ENCODE results near the gene NAV3.

The NAV3 gene

DNA sequence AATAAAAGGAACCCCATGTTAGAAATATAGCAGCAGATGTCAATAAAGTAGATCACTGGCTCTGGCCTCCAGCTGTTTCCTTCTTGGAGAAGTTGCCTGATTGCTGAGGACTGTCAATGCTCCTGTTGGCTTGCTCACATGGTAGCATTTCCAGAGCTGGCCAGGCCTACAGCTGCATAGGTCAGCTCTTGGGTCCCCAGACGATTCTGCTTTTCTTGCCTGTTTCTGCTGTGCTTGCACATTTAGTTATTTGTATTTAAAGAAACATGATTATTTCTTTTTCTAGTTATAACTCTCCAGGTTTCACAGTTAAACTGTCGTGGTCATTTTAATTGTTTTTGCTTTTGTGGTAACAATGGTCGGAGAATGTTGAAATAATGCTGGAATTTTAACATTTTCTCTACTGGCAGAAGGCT is 7.2 kb downstream of the NAV3 start:
- H3K9ac ChIP-seq (ENCODE audit: low read depth, low read length, poor library complexity, severe bottlenecking), result no peak overlapping the region
- TF ChIP-seq, protein P1, sequence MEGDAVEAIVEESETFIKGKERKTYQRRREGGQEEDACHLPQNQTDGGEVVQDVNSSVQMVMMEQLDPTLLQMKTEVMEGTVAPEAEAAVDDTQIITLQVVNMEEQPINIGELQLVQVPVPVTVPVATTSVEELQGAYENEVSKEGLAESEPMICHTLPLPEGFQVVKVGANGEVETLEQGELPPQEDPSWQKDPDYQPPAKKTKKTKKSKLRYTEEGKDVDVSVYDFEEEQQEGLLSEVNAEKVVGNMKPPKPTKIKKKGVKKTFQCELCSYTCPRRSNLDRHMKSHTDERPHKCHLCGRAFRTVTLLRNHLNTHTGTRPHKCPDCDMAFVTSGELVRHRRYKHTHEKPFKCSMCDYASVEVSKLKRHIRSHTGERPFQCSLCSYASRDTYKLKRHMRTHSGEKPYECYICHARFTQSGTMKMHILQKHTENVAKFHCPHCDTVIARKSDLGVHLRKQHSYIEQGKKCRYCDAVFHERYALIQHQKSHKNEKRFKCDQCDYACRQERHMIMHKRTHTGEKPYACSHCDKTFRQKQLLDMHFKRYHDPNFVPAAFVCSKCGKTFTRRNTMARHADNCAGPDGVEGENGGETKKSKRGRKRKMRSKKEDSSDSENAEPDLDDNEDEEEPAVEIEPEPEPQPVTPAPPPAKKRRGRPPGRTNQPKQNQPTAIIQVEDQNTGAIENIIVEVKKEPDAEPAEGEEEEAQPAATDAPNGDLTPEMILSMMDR (conservative IDR thresholded peaks at IDR 0.05; ENCODE audit: low read length), result no peak
- TF ChIP-seq EZH2phosphoT487 (IDR thresholded peaks at IDR 0.05; ENCODE audit: borderline replicate concordance), result no peak
- no peak overlapping the region for H3K4me3 ChIP-seq (ENCODE audit: low read length, poor library complexity, severe bottlenecking)
- no peaks in the 10 kb centered on the region for H3K9me3 ChIP-seq (ENCODE audit: insufficient read depth, low read depth, low read length)
- no peaks in the 10 kb centered on the region for H3K36me3 ChIP-seq (ENCODE audit: insufficient read depth, low read length)
- no peak overlapping the region for H3K4me2 ChIP-seq (ENCODE audit: low read depth, low read length, poor library complexity, severe bottlenecking)
- H3K79me2 ChIP-seq (ENCODE audit: insufficient read depth, low read length), result no peaks in the 10 kb centered on the region
- no peaks in the 10 kb centered on the region for H3K4me1 ChIP-seq (ENCODE audit: insufficient read depth, low read length, poor library complexity, severe bottlenecking)
- no peaks in the 10 kb centered on the region for H4K20me1 ChIP-seq (ENCODE audit: insufficient read depth, low read length, poor library complexity, severe bottlenecking)
- no peaks in the 10 kb centered on the region for H3K27me3 ChIP-seq (ENCODE audit: insufficient read depth, low read length, poor library complexity, severe bottlenecking)
- H2AFZ ChIP-seq (ENCODE audit: low read length), result no peak overlapping the region
- no peaks in the 10 kb centered on the region for H3F3A ChIP-seq (ENCODE audit: low read depth)
- no peaks in the 10 kb centered on the region; the same call in 1 of the 2 replicates for H3K9me2 ChIP-seq (replicated peaks; ENCODE audit: low read depth, low read length)

DNA sequence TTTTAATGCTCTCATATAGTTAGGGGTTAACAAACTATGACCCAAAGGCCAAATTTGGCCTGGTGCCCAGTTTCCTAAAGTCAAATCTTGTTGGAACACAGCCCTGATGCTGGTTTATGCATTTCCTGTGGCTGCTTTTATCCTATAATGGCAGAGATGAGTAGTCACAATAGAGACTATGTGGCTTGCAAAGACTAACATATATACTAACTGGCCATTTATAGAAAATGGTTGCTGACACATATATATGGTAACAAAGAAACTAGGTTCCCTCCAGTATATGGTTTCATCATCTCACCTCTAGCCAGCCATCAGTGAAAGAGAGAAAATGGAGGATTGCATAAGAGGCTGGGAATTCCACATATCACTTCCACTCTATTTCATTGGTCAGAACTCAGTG is 10.8 kb downstream of the NAV3 start:
- Histone ChIP-seq H3K4me1 (ENCODE audit: insufficient read depth, low read length, poor library complexity, severe bottlenecking) (no peaks in the 10 kb centered on the region), H3K9me2 (replicated peaks; ENCODE audit: low read depth, low read length) (no peaks in the 10 kb centered on the region; the same call in 1 of the 2 replicates), H3F3A (ENCODE audit: low read depth) (no peaks in the 10 kb centered on the region), H3K9ac (ENCODE audit: low read depth, low read length, poor library complexity, severe bottlenecking) (no peak overlapping the region), H4K20me1 (ENCODE audit: insufficient read depth, low read length, poor library complexity, severe bottlenecking) (no peaks in the 10 kb centered on the region), H3K79me2 (ENCODE audit: insufficient read depth, low read length) (no peaks in the 10 kb centered on the region), H3K9me3 (ENCODE audit: insufficient read depth, low read depth, low read length) (no peaks in the 10 kb centered on the region), H3K4me3 (ENCODE audit: low read length, poor library complexity, severe bottlenecking) (no peak overlapping the region), H3K4me2 (ENCODE audit: low read depth, low read length, poor library complexity, severe bottlenecking) (no peak overlapping the region), H3K27me3 (ENCODE audit: insufficient read depth, low read length, poor library complexity, severe bottlenecking) (no peaks in the 10 kb centered on the region), H3K36me3 (ENCODE audit: insufficient read depth, low read length) (no peaks in the 10 kb centered on the region), H2AFZ (ENCODE audit: low read length) (no peak overlapping the region)
- TF ChIP-seq EZH2phosphoT487 (IDR thresholded peaks at IDR 0.05; ENCODE audit: borderline replicate concordance), result no peak
- TF ChIP-seq, protein P1 (conservative IDR thresholded peaks at IDR 0.05; ENCODE audit: low read length), result no peak

DNA sequence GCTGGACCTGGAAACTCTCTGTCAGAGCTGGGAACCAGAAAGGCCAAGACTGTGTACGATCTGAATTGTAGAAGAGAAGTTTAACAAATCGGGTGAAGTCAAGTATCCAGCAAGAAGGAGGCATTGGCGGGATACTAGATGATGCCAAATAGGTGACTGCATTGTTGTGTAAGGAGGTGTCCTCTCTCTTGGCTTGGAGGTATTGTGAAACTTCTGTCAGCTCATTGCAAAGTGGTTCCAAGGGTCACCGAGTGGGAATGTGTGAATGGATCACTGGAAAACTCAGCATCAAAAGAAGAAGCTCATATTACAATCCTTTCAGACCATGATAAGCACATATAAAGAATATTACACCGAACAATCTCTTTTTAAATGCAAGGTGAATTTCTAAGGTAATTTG is 11.7 kb downstream of the NAV3 start:
- no peaks in the 10 kb centered on the region for H3K4me1 ChIP-seq (ENCODE audit: insufficient read depth, low read length, poor library complexity, severe bottlenecking)
- H3F3A ChIP-seq (ENCODE audit: low read depth), result no peaks in the 10 kb centered on the region
- no peaks in the 10 kb centered on the region for H3K9me3 ChIP-seq (ENCODE audit: insufficient read depth, low read depth, low read length)
- no peak overlapping the region for H2AFZ ChIP-seq (ENCODE audit: low read length)
- H3K4me2 ChIP-seq (ENCODE audit: low read depth, low read length, poor library complexity, severe bottlenecking), result no peak overlapping the region
- H3K27me3 ChIP-seq (ENCODE audit: insufficient read depth, low read length, poor library complexity, severe bottlenecking), result no peaks in the 10 kb centered on the region
- no peaks in the 10 kb centered on the region for H4K20me1 ChIP-seq (ENCODE audit: insufficient read depth, low read length, poor library complexity, severe bottlenecking)
- no peak for TF ChIP-seq EZH2phosphoT487 (IDR thresholded peaks at IDR 0.05; ENCODE audit: borderline replicate concordance)
- TF ChIP-seq, protein P1 (conservative IDR thresholded peaks at IDR 0.05; ENCODE audit: low read length), result no peak
- no peaks in the 10 kb centered on the region for H3K79me2 ChIP-seq (ENCODE audit: insufficient read depth, low read length)
- H3K9ac ChIP-seq (ENCODE audit: low read depth, low read length, poor library complexity, severe bottlenecking), result no peak overlapping the region
- no peaks in the 10 kb centered on the region; the same call in 1 of the 2 replicates for H3K9me2 ChIP-seq (replicated peaks; ENCODE audit: low read depth, low read length)
- H3K4me3 ChIP-seq (ENCODE audit: low read length, poor library complexity, severe bottlenecking), result no peak overlapping the region
- no peaks in the 10 kb centered on the region for H3K36me3 ChIP-seq (ENCODE audit: insufficient read depth, low read length)
